Measurements from ENCODE around the gene RAI1.

RAI1 gene

DNA sequence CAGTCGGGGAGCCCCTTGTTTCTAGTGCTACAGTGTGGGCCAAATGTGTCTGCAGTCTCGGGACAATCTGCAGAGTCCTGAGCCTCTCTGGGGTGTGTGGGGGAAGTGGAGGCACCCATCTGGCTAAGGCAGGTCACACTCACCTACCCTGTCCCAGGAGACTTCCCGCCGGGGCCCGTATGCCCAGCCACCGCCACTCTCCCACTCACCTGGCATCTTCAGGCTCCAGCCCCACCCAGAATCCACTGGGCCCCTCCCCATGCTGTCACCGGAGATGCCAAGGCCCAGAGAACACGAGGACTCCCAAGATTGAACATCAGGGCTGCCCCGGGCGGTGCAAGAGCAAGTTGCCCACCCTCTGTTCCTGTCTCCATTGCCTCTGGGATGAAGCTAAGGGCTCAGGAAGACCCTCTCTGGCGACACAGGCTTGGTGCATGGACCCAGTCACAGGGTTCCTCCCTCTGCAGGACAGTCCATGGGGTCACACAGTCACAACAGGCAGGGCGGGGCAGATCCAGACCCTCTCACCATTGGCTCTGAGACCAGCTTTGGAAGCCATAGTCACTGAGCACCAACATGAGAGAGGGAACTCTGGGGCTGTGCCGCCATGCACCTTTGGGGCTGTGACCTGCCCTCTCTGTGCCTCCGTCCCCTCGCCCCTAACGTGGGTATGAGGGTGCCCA lies 117.5 kb downstream of the RAI1 start:
- H3K4me3 ChIP-seq (replicated peaks; ENCODE audit: low read depth, low read length): no peak overlapping the region
- no peak for DNase-seq (ENCODE audit: low read depth)
- TF ChIP-seq, protein P1, sequence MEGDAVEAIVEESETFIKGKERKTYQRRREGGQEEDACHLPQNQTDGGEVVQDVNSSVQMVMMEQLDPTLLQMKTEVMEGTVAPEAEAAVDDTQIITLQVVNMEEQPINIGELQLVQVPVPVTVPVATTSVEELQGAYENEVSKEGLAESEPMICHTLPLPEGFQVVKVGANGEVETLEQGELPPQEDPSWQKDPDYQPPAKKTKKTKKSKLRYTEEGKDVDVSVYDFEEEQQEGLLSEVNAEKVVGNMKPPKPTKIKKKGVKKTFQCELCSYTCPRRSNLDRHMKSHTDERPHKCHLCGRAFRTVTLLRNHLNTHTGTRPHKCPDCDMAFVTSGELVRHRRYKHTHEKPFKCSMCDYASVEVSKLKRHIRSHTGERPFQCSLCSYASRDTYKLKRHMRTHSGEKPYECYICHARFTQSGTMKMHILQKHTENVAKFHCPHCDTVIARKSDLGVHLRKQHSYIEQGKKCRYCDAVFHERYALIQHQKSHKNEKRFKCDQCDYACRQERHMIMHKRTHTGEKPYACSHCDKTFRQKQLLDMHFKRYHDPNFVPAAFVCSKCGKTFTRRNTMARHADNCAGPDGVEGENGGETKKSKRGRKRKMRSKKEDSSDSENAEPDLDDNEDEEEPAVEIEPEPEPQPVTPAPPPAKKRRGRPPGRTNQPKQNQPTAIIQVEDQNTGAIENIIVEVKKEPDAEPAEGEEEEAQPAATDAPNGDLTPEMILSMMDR (IDR thresholded peaks at IDR 0.05; ENCODE audit: low read length, missing control alignments): no peak

DNA sequence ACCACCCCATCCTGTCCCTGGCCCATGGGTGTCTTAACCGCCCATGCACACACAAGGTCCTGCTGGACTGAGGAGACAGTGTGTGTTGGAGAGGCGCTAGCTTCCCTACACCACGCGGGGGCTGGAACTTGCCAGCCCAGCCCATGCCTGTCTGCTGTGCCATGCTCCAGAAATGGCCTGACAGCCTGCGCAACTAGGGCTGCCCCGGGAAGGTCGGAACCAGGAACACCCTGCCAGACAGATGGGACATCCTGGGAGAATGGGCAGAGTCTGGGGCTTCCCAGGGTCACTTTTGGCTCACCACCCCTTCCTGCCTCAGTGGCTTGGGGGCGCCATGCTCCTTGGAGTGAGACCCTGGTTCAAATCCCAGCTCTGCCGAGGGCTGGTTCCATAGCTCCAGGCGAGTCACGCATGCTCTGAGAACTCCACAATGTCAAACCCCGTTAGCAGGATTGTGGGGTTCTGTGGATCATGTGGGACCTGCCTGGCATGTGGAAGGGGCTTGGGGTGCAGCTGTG lies 119.3 kb downstream of the RAI1 start:
- no peak overlapping the region for H3K4me3 ChIP-seq (replicated peaks; ENCODE audit: low read depth, low read length)
- no peak for DNase-seq (ENCODE audit: low read depth)
- TF ChIP-seq, protein P1 (IDR thresholded peaks at IDR 0.05; ENCODE audit: low read length, missing control alignments): no peak

DNA sequence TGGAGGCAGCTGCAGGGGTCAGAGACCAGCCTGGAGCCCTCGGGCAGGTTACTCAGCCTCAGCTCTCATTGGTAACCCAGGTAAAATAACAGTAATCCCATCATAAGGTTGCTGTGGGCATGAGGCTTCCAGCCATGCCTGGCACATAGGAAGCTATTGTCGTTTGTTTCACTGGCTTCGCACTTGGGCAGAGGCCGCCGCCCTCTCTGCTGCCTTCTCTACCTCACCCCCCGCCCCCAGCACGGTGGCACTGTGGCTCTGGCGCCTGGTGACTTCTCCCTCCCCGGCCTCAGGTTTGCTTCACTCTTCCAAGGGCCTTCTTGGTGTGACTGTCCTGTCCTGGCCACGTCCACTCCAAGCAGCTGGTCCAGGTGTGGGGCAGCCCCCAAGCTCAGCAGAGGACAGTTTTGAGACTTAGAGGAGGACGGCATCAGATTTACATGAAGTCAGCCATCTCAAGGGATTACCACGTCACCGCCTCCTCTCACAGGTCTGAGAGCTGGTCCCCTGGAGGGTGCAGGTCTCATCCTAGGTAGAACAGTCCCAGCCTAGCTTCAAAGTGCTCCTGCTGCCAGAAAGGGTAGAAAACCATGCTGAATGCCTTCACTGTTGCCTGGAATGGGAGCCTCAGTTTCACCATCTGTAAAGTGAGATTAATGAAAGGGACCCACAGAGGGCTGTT lies 120.7 kb downstream of the RAI1 start:
- no peak overlapping the region for H3K4me3 ChIP-seq (replicated peaks; ENCODE audit: low read depth, low read length)
- TF ChIP-seq, protein P1 (IDR thresholded peaks at IDR 0.05; ENCODE audit: low read length, missing control alignments): no peak
- DNase-seq (ENCODE audit: low read depth): no peak

DNA sequence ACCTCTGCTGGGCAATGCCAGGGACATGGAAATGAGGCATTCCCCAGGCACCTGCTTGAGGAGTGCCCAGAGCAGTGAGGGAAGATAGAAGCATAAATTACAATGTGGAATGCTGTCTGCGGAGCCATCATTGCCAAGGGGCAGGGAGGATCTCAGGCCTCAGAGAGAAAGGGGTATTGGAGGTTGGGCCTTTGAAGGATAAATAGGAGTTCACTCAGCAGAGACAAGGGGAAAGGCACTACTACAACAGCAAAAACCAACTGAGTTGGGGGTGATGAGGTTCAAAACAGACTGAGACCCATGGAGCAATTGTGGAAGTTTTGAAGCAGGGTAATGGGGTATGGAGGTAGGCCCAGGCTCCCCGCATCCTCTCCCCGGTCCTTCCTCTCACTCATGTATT lies 122.7 kb downstream of the RAI1 start:
- DNase-seq (ENCODE audit: low read depth): no peak
- TF ChIP-seq, protein P1 (IDR thresholded peaks at IDR 0.05; ENCODE audit: low read length, missing control alignments): no peak
- no peak overlapping the region for H3K4me3 ChIP-seq (replicated peaks; ENCODE audit: low read depth, low read length)

DNA sequence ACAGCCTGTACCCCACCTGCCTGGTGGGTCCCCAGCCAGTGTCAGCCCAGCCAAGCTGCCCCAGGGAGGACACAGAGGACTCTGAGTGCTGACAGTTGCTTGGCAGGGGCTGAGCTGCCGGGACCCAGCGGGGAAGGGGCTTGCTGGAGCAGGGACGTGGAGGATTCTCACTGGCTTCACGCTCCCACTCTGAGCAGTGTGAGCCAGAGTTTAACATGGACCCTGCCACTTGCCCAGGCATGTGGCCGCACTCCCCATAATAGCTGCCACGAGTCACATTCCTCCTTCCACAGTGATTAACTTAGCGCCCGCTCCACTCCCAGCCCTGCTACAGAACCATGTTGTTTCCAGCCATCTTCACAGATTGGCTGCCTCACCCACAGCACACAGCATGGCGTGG lies 124.3 kb downstream of the RAI1 start:
- TF ChIP-seq, protein P1 (IDR thresholded peaks at IDR 0.05; ENCODE audit: low read length, missing control alignments): no peak
- H3K4me3 ChIP-seq (replicated peaks; ENCODE audit: low read depth, low read length): no peak overlapping the region
- no peak for DNase-seq (ENCODE audit: low read depth)

DNA sequence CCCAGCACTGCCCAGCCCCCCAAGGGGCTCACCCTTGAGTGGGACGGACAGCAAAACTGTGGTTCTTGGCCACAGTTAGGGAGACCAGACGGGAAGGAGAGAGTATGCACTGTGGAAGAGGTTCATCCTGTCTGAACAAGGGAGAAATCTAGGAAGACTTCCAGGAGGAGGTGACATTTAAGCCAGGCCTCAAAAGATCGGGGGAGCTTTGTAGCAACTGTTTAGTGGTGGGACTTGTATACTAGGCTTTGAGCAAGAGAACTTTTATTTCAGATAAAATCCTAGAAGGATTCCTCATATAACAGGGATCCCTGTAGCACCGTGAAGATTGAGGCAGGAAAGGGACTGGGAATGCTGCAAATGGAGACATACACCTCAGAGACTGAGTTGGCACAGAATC lies 124.8 kb downstream of the RAI1 start:
- DNase-seq (ENCODE audit: low read depth): no peak
- TF ChIP-seq, protein P1 (IDR thresholded peaks at IDR 0.05; ENCODE audit: low read length, missing control alignments): no peak
- H3K4me3 ChIP-seq (replicated peaks; ENCODE audit: low read depth, low read length): no peak overlapping the region
